H1 (cell line): ENCODE results near the gene PDHX. TPM values are rescaled to one million over a fixed set of nuclear protein-coding genes. Genes with fewer than 3 reads are reported as not detected.

Experiments
- BCL11A ChIP-seq, 2 experiments: IDR thresholded peaks; one replicate each; pipeline ENCODE4 v1.6.1; 2011; ENCODE audit warnings: low read depth in 2 of 2, low read length in 2 of 2, mild to moderate bottlenecking in 2 of 2
- CREB1 ChIP-seq: IDR thresholded peaks from 2 replicates; pipeline ENCODE4 v1.6.1; 2012; ENCODE audit warnings: inconsistent platforms
- EZH2 ChIP-seq: fragments of 200-600 bp; sonication (generic); IDR thresholded peaks from 2 replicates; pipeline ENCODE4 v1.7.1; 2012; ENCODE audit warnings: low read depth, mild to moderate bottlenecking, moderate library complexity, low read length, inconsistent platforms; ENCODE audit not compliant: severe bottlenecking
- GABPA ChIP-seq: IDR thresholded peaks from 2 replicates; pipeline ENCODE4 v1.6.1; 2011; ENCODE audit warnings: mild to moderate bottlenecking, low read length, moderate library complexity, borderline replicate concordance; ENCODE audit not compliant: insufficient read depth
- GTF2F1 ChIP-seq: IDR thresholded peaks from 2 replicates; pipeline ENCODE4 v1.6.1; 2012; ENCODE audit warnings: low read depth, low read length, improper control_type of control experiment, borderline replicate concordance
- POLR2AphosphoS5 ChIP-seq: IDR thresholded peaks from 2 replicates; pipeline ENCODE4 v1.6.1; 2011; ENCODE audit warnings: low read depth, low read length
- POU5F1 ChIP-seq: IDR thresholded peaks from 2 replicates; pipeline ENCODE4 v1.6.1; 2011; ENCODE audit warnings: low read depth, mild to moderate bottlenecking, low read length, moderate library complexity
- RAD21 ChIP-seq, 2 experiments: IDR thresholded peaks in 1 of 2; conservative IDR thresholded peaks in 1 of 2; 2 replicates each; pipeline ENCODE4 v1.6.1; 2011; ENCODE audit warnings: low read depth in 2 of 2, low read length in 2 of 2, improper control_type of control experiment in 1 of 2, inconsistent platforms in 1 of 2, mild to moderate bottlenecking in 1 of 2, moderate library complexity in 1 of 2
- SIX5 ChIP-seq: IDR thresholded peaks from 2 replicates; pipeline ENCODE4 v1.6.1; 2011; ENCODE audit warnings: mild to moderate bottlenecking, low read depth, low read length
- polyA plus RNA-seq, 7 experiments: library from polyadenylated mRNA; depleted of rRNA in 3 of 7; stranded (reverse) in 5 of 7; unstranded in 2 of 7; fragments of >200 nt in 5 of 7; fragments of 200-250 nt in 2 of 7; gene quantifications; 1 replicate in 5 of 7; 2 replicates in 1 of 7; 4 replicates in 1 of 7; pipeline versions ENCODE4 v1.2.1 to v1.2.3, GENCODE V29; 2011 to 2013; ENCODE audit warnings: missing spikeins in 2 of 7, mixed read lengths in 2 of 7
- total RNA-seq: library from RNA; stranded (reverse); fragmentation: NEBNext Ultra II Directional; extraction: Animal tissue kit (Norgen Biotek cat#: 25700); gene quantifications from 2 replicates; pipeline ENCODE4 v1.2.1, GENCODE V29; 2021
- TF ChIP-seq, protein P1 (sequence below): fragments of 300-600 bp; sonication (generic); IDR thresholded peaks from 2 replicates; pipeline ENCODE4 v1.7.1; 2012; ENCODE audit warnings: low read length, moderate library complexity, mild to moderate bottlenecking, inconsistent platforms; ENCODE audit not compliant: insufficient replicate concordance

Gene PDHX
- total and polyA plus RNA-seq, 2 of the 8 experiments (the other 6 are each of a cell fraction or from before 2014, with no cell fraction given): 12.4 to 51.9 TPM

GRCh38 chr11:34916015-34916842 is at the start of gene PDHX, which contains the start of gene APIP (continued):
- TF ChIP-seq, protein P1, sequence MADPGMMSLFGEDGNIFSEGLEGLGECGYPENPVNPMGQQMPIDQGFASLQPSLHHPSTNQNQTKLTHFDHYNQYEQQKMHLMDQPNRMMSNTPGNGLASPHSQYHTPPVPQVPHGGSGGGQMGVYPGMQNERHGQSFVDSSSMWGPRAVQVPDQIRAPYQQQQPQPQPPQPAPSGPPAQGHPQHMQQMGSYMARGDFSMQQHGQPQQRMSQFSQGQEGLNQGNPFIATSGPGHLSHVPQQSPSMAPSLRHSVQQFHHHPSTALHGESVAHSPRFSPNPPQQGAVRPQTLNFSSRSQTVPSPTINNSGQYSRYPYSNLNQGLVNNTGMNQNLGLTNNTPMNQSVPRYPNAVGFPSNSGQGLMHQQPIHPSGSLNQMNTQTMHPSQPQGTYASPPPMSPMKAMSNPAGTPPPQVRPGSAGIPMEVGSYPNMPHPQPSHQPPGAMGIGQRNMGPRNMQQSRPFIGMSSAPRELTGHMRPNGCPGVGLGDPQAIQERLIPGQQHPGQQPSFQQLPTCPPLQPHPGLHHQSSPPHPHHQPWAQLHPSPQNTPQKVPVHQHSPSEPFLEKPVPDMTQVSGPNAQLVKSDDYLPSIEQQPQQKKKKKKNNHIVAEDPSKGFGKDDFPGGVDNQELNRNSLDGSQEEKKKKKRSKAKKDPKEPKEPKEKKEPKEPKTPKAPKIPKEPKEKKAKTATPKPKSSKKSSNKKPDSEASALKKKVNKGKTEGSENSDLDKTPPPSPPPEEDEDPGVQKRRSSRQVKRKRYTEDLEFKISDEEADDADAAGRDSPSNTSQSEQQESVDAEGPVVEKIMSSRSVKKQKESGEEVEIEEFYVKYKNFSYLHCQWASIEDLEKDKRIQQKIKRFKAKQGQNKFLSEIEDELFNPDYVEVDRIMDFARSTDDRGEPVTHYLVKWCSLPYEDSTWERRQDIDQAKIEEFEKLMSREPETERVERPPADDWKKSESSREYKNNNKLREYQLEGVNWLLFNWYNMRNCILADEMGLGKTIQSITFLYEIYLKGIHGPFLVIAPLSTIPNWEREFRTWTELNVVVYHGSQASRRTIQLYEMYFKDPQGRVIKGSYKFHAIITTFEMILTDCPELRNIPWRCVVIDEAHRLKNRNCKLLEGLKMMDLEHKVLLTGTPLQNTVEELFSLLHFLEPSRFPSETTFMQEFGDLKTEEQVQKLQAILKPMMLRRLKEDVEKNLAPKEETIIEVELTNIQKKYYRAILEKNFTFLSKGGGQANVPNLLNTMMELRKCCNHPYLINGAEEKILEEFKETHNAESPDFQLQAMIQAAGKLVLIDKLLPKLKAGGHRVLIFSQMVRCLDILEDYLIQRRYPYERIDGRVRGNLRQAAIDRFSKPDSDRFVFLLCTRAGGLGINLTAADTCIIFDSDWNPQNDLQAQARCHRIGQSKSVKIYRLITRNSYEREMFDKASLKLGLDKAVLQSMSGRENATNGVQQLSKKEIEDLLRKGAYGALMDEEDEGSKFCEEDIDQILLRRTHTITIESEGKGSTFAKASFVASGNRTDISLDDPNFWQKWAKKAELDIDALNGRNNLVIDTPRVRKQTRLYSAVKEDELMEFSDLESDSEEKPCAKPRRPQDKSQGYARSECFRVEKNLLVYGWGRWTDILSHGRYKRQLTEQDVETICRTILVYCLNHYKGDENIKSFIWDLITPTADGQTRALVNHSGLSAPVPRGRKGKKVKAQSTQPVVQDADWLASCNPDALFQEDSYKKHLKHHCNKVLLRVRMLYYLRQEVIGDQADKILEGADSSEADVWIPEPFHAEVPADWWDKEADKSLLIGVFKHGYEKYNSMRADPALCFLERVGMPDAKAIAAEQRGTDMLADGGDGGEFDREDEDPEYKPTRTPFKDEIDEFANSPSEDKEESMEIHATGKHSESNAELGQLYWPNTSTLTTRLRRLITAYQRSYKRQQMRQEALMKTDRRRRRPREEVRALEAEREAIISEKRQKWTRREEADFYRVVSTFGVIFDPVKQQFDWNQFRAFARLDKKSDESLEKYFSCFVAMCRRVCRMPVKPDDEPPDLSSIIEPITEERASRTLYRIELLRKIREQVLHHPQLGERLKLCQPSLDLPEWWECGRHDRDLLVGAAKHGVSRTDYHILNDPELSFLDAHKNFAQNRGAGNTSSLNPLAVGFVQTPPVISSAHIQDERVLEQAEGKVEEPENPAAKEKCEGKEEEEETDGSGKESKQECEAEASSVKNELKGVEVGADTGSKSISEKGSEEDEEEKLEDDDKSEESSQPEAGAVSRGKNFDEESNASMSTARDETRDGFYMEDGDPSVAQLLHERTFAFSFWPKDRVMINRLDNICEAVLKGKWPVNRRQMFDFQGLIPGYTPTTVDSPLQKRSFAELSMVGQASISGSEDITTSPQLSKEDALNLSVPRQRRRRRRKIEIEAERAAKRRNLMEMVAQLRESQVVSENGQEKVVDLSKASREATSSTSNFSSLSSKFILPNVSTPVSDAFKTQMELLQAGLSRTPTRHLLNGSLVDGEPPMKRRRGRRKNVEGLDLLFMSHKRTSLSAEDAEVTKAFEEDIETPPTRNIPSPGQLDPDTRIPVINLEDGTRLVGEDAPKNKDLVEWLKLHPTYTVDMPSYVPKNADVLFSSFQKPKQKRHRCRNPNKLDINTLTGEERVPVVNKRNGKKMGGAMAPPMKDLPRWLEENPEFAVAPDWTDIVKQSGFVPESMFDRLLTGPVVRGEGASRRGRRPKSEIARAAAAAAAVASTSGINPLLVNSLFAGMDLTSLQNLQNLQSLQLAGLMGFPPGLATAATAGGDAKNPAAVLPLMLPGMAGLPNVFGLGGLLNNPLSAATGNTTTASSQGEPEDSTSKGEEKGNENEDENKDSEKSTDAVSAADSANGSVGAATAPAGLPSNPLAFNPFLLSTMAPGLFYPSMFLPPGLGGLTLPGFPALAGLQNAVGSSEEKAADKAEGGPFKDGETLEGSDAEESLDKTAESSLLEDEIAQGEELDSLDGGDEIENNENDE: no peak
- TF ChIP-seq SIX5 (no peak), GABPA (no peak), EZH2 (no peak), CREB1 (0 out of 2 replicates have a peak, but pooled peaks have one; percentile 9), POU5F1 (no peak), BCL11A (IDR thresholded peaks at IDR 0.05; ENCODE audit: low read depth in 2 of 2, low read length in 2 of 2) (no peak), POLR2AphosphoS5 (peak; percentile 97), RAD21 (IDR thresholded peaks at IDR 0.05 in 1 of 2, conservative IDR thresholded peaks at IDR 0.05 in 1 of 2; ENCODE audit: low read depth in 2 of 2, low read length in 2 of 2) (no peak), GTF2F1 (0 out of 2 replicates have a peak, but pooled peaks have one; percentile 50)
